K562 (cell line): ENCODE data around the gene SMIM7. TPM values are rescaled to one million over a fixed set of nuclear protein-coding genes. Genes with fewer than 3 reads are reported as not detected.

ENCODE experiments used
- ATAC-seq: fragments of 200-7000 bp; cut with Tn5 transposase; 3 replicates; pipeline ENCODE4 v1.9.1; 2020; ENCODE audit warnings: moderate library complexity
- BruUV-seq: library from RNA; stranded (reverse); fragments of 400-500 nt; replicated peaks from 2 replicates; lab custom pipeline; 2021; lab: Mats Ljungman, UMichigan
- CTCF ChIA-PET: fragments of 300-600 bp; formaldehyde crosslinking; extraction: SDS; loops from one replicate; lab custom pipeline; 2021; ENCODE audit warnings: low intra/inter-chr PET ratio; lab: Yijun Ruan, JAX
- POLR2A ChIA-PET: fragments of 300-600, 350-650 bp; sonication (Branson Sonifier 250); formaldehyde crosslinking; extraction: SDS; loops from one replicate; lab custom pipeline; 2021; ENCODE audit warnings: antibody characterized with exemption, inconsistent platforms; lab: Yijun Ruan, JAX
- DNase-seq, 4 experiments: peaks; one replicate each; pipeline versions ENCODE4 v3.0.0 to v3.0.0-alpha.2; 2011 to 2018; ENCODE audit warnings: low spot score in 3 of 4, mixed read lengths in 3 of 4; ENCODE audit errors: extremely low read depth in 1 of 4
- FAIRE-seq: peaks from 2 replicates; lab custom pipeline; 2011; peaks lifted over from hg19 to GRCh38; lab: Jason Lieb, UNC
- H2AFZ ChIP-seq: 2 replicates; pipeline ENCODE4 v1.6.0; 2011; ENCODE audit warnings: low read depth, low read length, control low read depth, inconsistent platforms
- H3K27ac ChIP-seq: fragments of 200-600 bp; 3 replicates; pipeline ENCODE4 v1.8.0; 2011; ENCODE audit warnings: low read depth, mild to moderate bottlenecking, control low read depth, inconsistent platforms, low read length, moderate library complexity, mixed read lengths; ENCODE audit errors: extremely low read depth
- H3K27me3 ChIP-seq, 2 experiments: fragments of 300-600 bp in 1 of 2; 2 replicates in 1 of 2; 3 replicates in 1 of 2; pipeline versions ENCODE4 v1.6.0 to v1.8.0; 2011; ENCODE audit warnings: inconsistent platforms in 2 of 2, low read length in 2 of 2, mild to moderate bottlenecking in 1 of 2, mixed read lengths in 1 of 2, moderate library complexity in 1 of 2; ENCODE audit not compliant: control insufficient read depth in 2 of 2, insufficient read depth in 2 of 2
- H3K36me3 ChIP-seq: fragments of 300-600 bp; 3 replicates; pipeline ENCODE4 v1.8.0; 2011; ENCODE audit warnings: mild to moderate bottlenecking, low read length, inconsistent platforms; ENCODE audit not compliant: control insufficient read depth, insufficient read depth
- H3K4me1 ChIP-seq, 2 experiments: fragments of 200-600 bp in 1 of 2; replicated peaks in 1 of 2; 2 replicates in 1 of 2; 3 replicates in 1 of 2; pipeline versions ENCODE4 v1.5.1 to v1.8.0; 2011; ENCODE audit warnings: inconsistent platforms in 2 of 2, low read length in 2 of 2, mild to moderate bottlenecking in 1 of 2, mixed read lengths in 1 of 2, moderate library complexity in 1 of 2; ENCODE audit not compliant: control insufficient read depth in 2 of 2, insufficient read depth in 2 of 2
- H3K4me2 ChIP-seq: 2 replicates; pipeline ENCODE4 v1.6.1; 2011; ENCODE audit warnings: low read length, control low read depth, inconsistent platforms, mixed read lengths; ENCODE audit not compliant: insufficient read depth
- H3K4me3 ChIP-seq: fragments of 200-600 bp; sonication (generic), shearing (Covaris generic); 2 replicates; pipeline ENCODE4 v1.5.1; 2016; ENCODE audit warnings: control low read depth, inconsistent platforms
- H3K79me2 ChIP-seq: fragments of 200-600 bp; 3 replicates; pipeline ENCODE4 v1.8.0; 2011; ENCODE audit warnings: low read length, inconsistent platforms; ENCODE audit not compliant: control insufficient read depth, insufficient read depth
- H3K9ac ChIP-seq, 2 experiments: 2 replicates each; pipeline versions ENCODE4 v1.6.0 to v1.6.1; 2011; ENCODE audit warnings: low read depth in 2 of 2, low read length in 2 of 2, control low read depth in 1 of 2, inconsistent platforms in 1 of 2, mild to moderate bottlenecking in 1 of 2, mixed read lengths in 1 of 2; ENCODE audit not compliant: insufficient read depth in 1 of 2
- H3K9me1 ChIP-seq: one replicate; pipeline ENCODE4 v1.6.0; 2011; ENCODE audit warnings: inconsistent platforms, mild to moderate bottlenecking, low read length, moderate library complexity; ENCODE audit not compliant: control insufficient read depth, insufficient read depth
- H3K9me3 ChIP-seq: replicated peaks from 2 replicates; pipeline ENCODE4 v1.5.1; 2011; ENCODE audit warnings: low read depth, low read length, inconsistent platforms; ENCODE audit not compliant: control insufficient read depth, insufficient read depth
- H4K20me1 ChIP-seq: replicated peaks from 2 replicates; pipeline ENCODE4 v1.6.1; 2011; ENCODE audit warnings: low read length, inconsistent platforms, mixed read lengths; ENCODE audit not compliant: control insufficient read depth, insufficient read depth
- CHD2 ChIP-seq: IDR thresholded peaks from 2 replicates; pipeline ENCODE4 v1.6.1; 2011; ENCODE audit warnings: low read depth, low read length
- GATA2 ChIP-seq: sonication (generic); formaldehyde crosslinking; IDR thresholded peaks from 2 replicates; pipeline ENCODE4 v1.4.0; 2020; ENCODE audit warnings: mild to moderate bottlenecking, missing genetic modification reagents
- HIVEP1 ChIP-seq: fragments of 250-450 bp; sonication (Bioruptor Pico); IDR thresholded peaks from 2 replicates; pipeline ENCODE4 v1.4.0; 2020; ENCODE audit warnings: mild to moderate bottlenecking
- MEF2D ChIP-seq: conservative IDR thresholded peaks from 2 replicates; pipeline ENCODE4 v1.6.1; 2016; ENCODE audit warnings: low read depth, missing genetic modification characterization, missing compliant biosample characterization
- MTA1 ChIP-seq: fragments of 450-650 bp; IDR thresholded peaks from 2 replicates; pipeline ENCODE4 v1.6.1; 2017; ENCODE audit warnings: borderline replicate concordance
- NUFIP1 ChIP-seq: fragments of 450-650 bp; IDR thresholded peaks from 2 replicates; pipeline ENCODE4 v1.6.1; 2018; ENCODE audit not compliant: partially characterized antibody
- SMARCA5 ChIP-seq: fragments of 450-650 bp; IDR thresholded peaks from 2 replicates; pipeline ENCODE4 v1.6.1; 2016
- TAF1 ChIP-seq: IDR thresholded peaks from 2 replicates; pipeline ENCODE4 v1.6.1; 2011; ENCODE audit warnings: mild to moderate bottlenecking, low read length, moderate library complexity; ENCODE audit not compliant: insufficient read depth, control insufficient read depth, severe bottlenecking; ENCODE audit errors: extremely low read depth
- TCF7L2 ChIP-seq: fragments of 150-350 bp; IDR thresholded peaks from 2 replicates; pipeline ENCODE4 v1.6.1; 2016; ENCODE audit warnings: low read depth, mild to moderate bottlenecking, low read length, moderate library complexity
- ZNF253 ChIP-seq: fragments of 250-450 bp; sonication (Bioruptor Pico); conservative IDR thresholded peaks from 2 replicates; pipeline ENCODE4 v1.6.1; 2021; ENCODE audit warnings: mild to moderate bottlenecking
- ZNF311 ChIP-seq: fragments of 250-450 bp; sonication (Bioruptor Pico); IDR thresholded peaks from 2 replicates; pipeline ENCODE4 v1.4.0; 2020; ENCODE audit warnings: mild to moderate bottlenecking, moderate library complexity
- ZNF324 ChIP-seq: fragments of 250-450 bp; sonication (Bioruptor Pico); IDR thresholded peaks from 2 replicates; pipeline ENCODE4 v1.4.0; 2020; ENCODE audit warnings: mild to moderate bottlenecking
- WGBS: fragments of 100-300 bp; shearing (Covaris generic); methylation state at CpG from one replicate; pipeline ENCODE4 v1.1.6; 2016; ENCODE audit warnings: low coverage, mixed read lengths; ENCODE audit not compliant: insufficient coverage; ENCODE audit errors: missing lambda C conversion rate; 5-methylcytosine and 5-hydroxymethylcytosine counted together
- in situ Hi-C: fragments of 300-500 bp; cut with MboI; formaldehyde crosslinking; loops from 4 replicates; pipeline ENCODE4 v1.15.0; 2018; ENCODE audit warnings: inconsistent platforms, mixed read lengths
- intact Hi-C: fragments of 100-400 bp; cut with micrococcal nuclease; formaldehyde crosslinking; loops from 2 replicates; pipeline ENCODE4 v1.14.2; 2022
- polyA plus RNA-seq, 8 experiments: library from polyadenylated mRNA; depleted of rRNA in 4 of 8; stranded (reverse) in 5 of 8; unstranded in 3 of 8; fragments of >200 nt; fragmentation: Nextera tagmentation in 2 of 8; fragmentation: Illumina TruSeq in 1 of 8; extraction: Ambion mirVana in 2 of 8; extraction: Trizol in 1 of 8; gene quantifications; 2 replicates each; pipeline versions ENCODE4 v1.2.1 to v1.2.3, GENCODE V29; 2011 to 2014; ENCODE audit warnings: inconsistent platforms in 1 of 8, missing spikeins in 1 of 8
- total RNA-seq, 7 experiments: library from RNA; depleted of rRNA in 6 of 7; stranded (reverse); fragments of >200 nt in 6 of 7; fragmentation: Illumina TruSeq in 2 of 7; extraction: Trizol in 2 of 7; gene quantifications; 2 replicates each; pipeline versions ENCODE4 v1.2.1 to v1.2.3, GENCODE V29; 2011 to 2021; ENCODE audit warnings: low replicate concordance in 1 of 7
- TF ChIP-seq, protein P1 (sequence below): sonication (generic); formaldehyde crosslinking; IDR thresholded peaks from 2 replicates; pipeline ENCODE4 v1.8.0; 2023; ENCODE audit warnings: missing genetic modification reagents, mild to moderate bottlenecking, borderline replicate concordance
- TF ChIP-seq, protein P2 (sequence below): fragments of 250-450 bp; sonication (Bioruptor Pico); IDR thresholded peaks from 2 replicates; pipeline ENCODE4 v1.8.0; 2021; ENCODE audit warnings: borderline replicate concordance, mild to moderate bottlenecking, moderate library complexity; ENCODE audit not compliant: poor library complexity, severe bottlenecking

SMIM7 gene
- total and polyA plus RNA-seq, 9 of the 15 experiments (the other 6 are each of a cell fraction or from before 2014, with no cell fraction given), result 55.3 to 265 (median 107) TPM

DNA sequence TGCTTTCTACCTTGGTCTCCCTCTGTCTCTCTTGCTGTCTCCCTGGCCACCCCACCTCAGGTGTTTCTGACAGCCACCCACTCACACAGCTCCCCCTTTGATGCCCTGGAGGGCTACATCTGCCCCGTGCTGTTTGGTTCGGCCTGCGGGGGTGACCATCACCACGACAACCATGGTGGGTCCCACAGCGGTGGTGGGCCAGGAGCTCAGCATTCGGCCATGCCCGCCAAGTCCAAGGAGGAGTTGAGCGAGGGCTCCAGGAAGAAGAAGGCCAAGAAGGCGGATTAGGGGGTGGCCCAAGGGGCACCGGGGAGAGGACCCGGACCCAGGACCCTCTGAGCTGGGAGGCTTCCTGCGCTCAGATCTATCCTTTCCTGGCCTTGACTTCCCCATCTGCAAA is 28.1 kb upstream of the SMIM7 start:
- BruUV-seq, result no TSS peak
- Histone ChIP-seq H3K4me3 (no peak overlapping the region), H3K9me1 (no peaks in the 10 kb centered on the region), H3K36me3 (no peaks in the 10 kb centered on the region), H3K27me3 (peaks cover 21 to 48% of the 10 kb centered on the region in 2 experiments; a peak in 4 of 5 replicates), H2AFZ (no peak overlapping the region), H3K27ac (no peak overlapping the region), H3K4me2 (no peak overlapping the region), H3K9me3 (no peaks in the 10 kb centered on the region), H4K20me1 (0 out of 2 replicates have a peak, but pooled peaks cover 10% of the 10 kb centered on the region), H3K79me2 (no peaks in the 10 kb centered on the region), H3K4me1 (no peaks in the 10 kb centered on the region; a peak in 1 of 5 replicates), H3K9ac (no peak overlapping the region)
- CTCF ChIA-PET, result no interaction called here
- intact Hi-C loops (no loop called here), in situ Hi-C loops (no loop called here)
- POLR2A ChIA-PET, result interaction anchor here (0.7 to 2.0 kb wide), 2 partner anchors 9 to 24 kb away, joined by 3 to 7 read pairs; no protein-coding TSS in a partner anchor
- TF ChIP-seq, protein P1, sequence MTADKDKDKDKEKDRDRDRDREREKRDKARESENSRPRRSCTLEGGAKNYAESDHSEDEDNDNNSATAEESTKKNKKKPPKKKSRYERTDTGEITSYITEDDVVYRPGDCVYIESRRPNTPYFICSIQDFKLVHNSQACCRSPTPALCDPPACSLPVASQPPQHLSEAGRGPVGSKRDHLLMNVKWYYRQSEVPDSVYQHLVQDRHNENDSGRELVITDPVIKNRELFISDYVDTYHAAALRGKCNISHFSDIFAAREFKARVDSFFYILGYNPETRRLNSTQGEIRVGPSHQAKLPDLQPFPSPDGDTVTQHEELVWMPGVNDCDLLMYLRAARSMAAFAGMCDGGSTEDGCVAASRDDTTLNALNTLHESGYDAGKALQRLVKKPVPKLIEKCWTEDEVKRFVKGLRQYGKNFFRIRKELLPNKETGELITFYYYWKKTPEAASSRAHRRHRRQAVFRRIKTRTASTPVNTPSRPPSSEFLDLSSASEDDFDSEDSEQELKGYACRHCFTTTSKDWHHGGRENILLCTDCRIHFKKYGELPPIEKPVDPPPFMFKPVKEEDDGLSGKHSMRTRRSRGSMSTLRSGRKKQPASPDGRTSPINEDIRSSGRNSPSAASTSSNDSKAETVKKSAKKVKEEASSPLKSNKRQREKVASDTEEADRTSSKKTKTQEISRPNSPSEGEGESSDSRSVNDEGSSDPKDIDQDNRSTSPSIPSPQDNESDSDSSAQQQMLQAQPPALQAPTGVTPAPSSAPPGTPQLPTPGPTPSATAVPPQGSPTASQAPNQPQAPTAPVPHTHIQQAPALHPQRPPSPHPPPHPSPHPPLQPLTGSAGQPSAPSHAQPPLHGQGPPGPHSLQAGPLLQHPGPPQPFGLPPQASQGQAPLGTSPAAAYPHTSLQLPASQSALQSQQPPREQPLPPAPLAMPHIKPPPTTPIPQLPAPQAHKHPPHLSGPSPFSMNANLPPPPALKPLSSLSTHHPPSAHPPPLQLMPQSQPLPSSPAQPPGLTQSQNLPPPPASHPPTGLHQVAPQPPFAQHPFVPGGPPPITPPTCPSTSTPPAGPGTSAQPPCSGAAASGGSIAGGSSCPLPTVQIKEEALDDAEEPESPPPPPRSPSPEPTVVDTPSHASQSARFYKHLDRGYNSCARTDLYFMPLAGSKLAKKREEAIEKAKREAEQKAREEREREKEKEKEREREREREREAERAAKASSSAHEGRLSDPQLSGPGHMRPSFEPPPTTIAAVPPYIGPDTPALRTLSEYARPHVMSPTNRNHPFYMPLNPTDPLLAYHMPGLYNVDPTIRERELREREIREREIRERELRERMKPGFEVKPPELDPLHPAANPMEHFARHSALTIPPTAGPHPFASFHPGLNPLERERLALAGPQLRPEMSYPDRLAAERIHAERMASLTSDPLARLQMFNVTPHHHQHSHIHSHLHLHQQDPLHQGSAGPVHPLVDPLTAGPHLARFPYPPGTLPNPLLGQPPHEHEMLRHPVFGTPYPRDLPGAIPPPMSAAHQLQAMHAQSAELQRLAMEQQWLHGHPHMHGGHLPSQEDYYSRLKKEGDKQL (CRISPR knock-in tag), result no peak
- TF ChIP-seq MEF2D (tag) (no peak), MTA1 (no peak), ZNF311 (CRISPR knock-in tag) (no peak), SMARCA5 (no peak), ZNF324 (CRISPR knock-in tag) (no peak), ZNF253 (no peak), NUFIP1 (no peak), CHD2 (no peak), HIVEP1 (CRISPR knock-in tag) (no peak), GATA2 (CRISPR knock-in tag) (no peak), TAF1 (no peak), TCF7L2 (no peak)
- TF ChIP-seq, protein P2, sequence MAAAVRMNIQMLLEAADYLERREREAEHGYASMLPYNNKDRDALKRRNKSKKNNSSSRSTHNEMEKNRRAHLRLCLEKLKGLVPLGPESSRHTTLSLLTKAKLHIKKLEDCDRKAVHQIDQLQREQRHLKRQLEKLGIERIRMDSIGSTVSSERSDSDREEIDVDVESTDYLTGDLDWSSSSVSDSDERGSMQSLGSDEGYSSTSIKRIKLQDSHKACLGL (CRISPR knock-in tag), result no peak
- no peak for DNase-seq
- ATAC-seq, result no peak
- FAIRE-seq, result no peak
- WGBS, result 2% methylated on average over 10 of the region's 12 CpGs
